ENCODE measurements around the gene VDR.

- TF ChIP-seq CTCF (IDR thresholded peaks at IDR 0.05) (no peak), POLR2A (IDR thresholded peaks at IDR 0.05) (no peak)
These were observed 34.3 kb upstream of the VDR start for GRCh38 chr12:47939009-47939601.
